Cardiac muscle cell (in vitro differentiated cells and primary cell): ENCODE data around the gene METTL15. TPM values are rescaled to one million over a fixed set of nuclear protein-coding genes. Genes with fewer than 3 reads are reported as not detected.

Experiments
- DNase-seq, 2 donors: peaks; one replicate each; pipeline versions ENCODE4 v3.0.0 to v3.0.0-alpha.2; 2010 to 2017; ENCODE audit warnings: low read depth in 1 of 2, low spot score in 1 of 2
- H3K27ac ChIP-seq: fragments of 200-600 bp; sonication (generic); 2 replicates; pipeline ENCODE4 v1.5.1; 2016
- H3K27me3 ChIP-seq: fragments of 200-600 bp; sonication (generic); 2 replicates; pipeline ENCODE4 v1.6.0; 2016; ENCODE audit warnings: control low read depth
- H3K36me3 ChIP-seq: fragments of 200-600 bp; sonication (generic); 2 replicates; pipeline ENCODE4 v1.5.1; 2016; ENCODE audit warnings: control low read depth
- H3K4me1 ChIP-seq: fragments of 200-600 bp; sonication (generic); 2 replicates; pipeline ENCODE4 v1.8.1; 2017; ENCODE audit warnings: low read depth, mild to moderate bottlenecking, mixed run types
- H3K4me3 ChIP-seq: fragments of 200-600 bp; sonication (generic); 2 replicates; pipeline ENCODE4 v1.5.1; 2016; ENCODE audit warnings: mild to moderate bottlenecking
- H3K9me3 ChIP-seq: fragments of 200-600 bp; sonication (generic); 2 replicates; pipeline ENCODE4 v1.5.1; 2017; ENCODE audit warnings: low read depth, mild to moderate bottlenecking, control low read depth
- CTCF ChIP-seq: IDR thresholded peaks from 2 replicates; pipeline ENCODE4 v1.5.1; 2012; ENCODE audit warnings: low read depth, mild to moderate bottlenecking, low read length
- polyA plus RNA-seq: library from polyadenylated mRNA; unstranded; fragments of >200 nt; fragmentation: Nextera tagmentation; extraction: Ambion mirVana; gene quantifications from 2 replicates; pipeline ENCODE4 v1.2.1, GENCODE V29; 2016
- total RNA-seq: library from RNA; depleted of rRNA; stranded (reverse); fragments of >200 nt; gene quantifications from 2 replicates; pipeline ENCODE4 v1.2.3, GENCODE V29; 2016

Gene METTL15
- total and polyA plus RNA-seq, 2 experiments from 2014 or later = 13.2 to 15.3 TPM

- H3K4me1 ChIP-seq = peaks cover 9% of the 10 kb centered on the region
- H3K27ac ChIP-seq = no peak overlapping the region
- H3K4me3 ChIP-seq = no peak overlapping the region
- H3K9me3 ChIP-seq = no peaks in the 10 kb centered on the region
- DNase-seq = no peak
- H3K36me3 ChIP-seq = no peaks in the 10 kb centered on the region
- TF ChIP-seq CTCF = no peak
- no peaks in the 10 kb centered on the region for H3K27me3 ChIP-seq
Observed at GRCh38 chr11:28232649-28233048, 124.5 kb downstream of the METTL15 start.

DNA sequence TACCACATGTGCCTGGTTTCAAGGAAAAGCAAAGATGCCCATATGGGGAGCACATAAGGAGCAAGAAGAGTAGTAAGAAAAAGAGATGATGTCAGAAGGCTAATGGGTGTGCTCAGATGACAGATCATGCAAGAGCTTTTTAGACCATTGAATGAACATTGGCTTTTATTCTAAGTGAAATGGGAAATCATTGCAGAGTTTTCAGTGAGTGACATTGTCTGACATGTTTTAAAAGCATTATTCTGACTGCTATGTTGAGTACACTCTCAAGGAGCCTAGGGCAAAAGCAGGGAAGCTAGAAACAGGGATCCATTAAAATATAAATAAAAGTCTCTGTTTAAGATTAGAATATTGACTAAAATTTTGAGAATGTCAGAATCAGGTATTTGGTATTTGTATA lies 133.6 kb downstream of the METTL15 start:
- no peak for DNase-seq
- H3K4me1 ChIP-seq = peaks cover 16% of the 10 kb centered on the region

GRCh38 chr11:28242596-28242995 lies 134.4 kb downstream of the METTL15 start:
- H3K36me3 ChIP-seq = no peaks in the 10 kb centered on the region
- peak in 1 of 2 donors; percentile 13 for DNase-seq

More for the DNA sequence above, 133.6 kb downstream of the METTL15 start:
- H3K4me3 ChIP-seq = no peak overlapping the region
- H3K27me3 ChIP-seq = no peaks in the 10 kb centered on the region
- H3K36me3 ChIP-seq = no peaks in the 10 kb centered on the region
- H3K9me3 ChIP-seq = no peaks in the 10 kb centered on the region
- no peak for TF ChIP-seq CTCF
- H3K27ac ChIP-seq = peak overlapping the region; percentile 30

DNA sequence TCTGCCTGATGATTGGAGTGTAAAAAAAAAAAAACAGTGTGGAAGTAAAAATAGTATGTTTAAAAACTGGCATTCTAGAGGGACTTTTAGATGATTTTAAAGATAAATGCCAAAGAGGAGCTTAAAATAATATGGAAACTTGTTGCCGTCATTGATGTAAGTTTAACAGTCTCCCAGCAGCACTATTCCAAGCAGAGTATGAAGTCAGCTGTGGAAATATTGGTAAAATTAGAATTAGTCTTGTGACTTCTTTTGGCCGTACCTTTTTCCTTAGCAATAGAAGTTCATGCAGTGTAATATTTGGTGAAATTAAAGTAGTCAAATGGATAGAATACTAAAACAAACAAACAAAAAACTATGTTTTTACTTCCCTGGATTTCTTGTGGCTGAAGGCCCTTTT lies 134.9 kb downstream of the METTL15 start:
- no peaks in the 10 kb centered on the region for H3K9me3 ChIP-seq
- TF ChIP-seq CTCF = no peak
- H3K4me3 ChIP-seq = no peak overlapping the region
- H3K27ac ChIP-seq = no peak overlapping the region
- no peak for DNase-seq
- H3K4me1 ChIP-seq = peaks cover 16% of the 10 kb centered on the region
- no peaks in the 10 kb centered on the region for H3K36me3 ChIP-seq
- H3K27me3 ChIP-seq = no peaks in the 10 kb centered on the region

More at GRCh38 chr11:28242596-28242995, 134.4 kb downstream of the METTL15 start:
- Histone ChIP-seq H3K9me3 (no peaks in the 10 kb centered on the region), H3K4me3 (no peak overlapping the region), H3K27me3 (no peaks in the 10 kb centered on the region), H3K27ac (no peak overlapping the region), H3K4me1 (peaks cover 16% of the 10 kb centered on the region)
- TF ChIP-seq CTCF = no peak

DNA sequence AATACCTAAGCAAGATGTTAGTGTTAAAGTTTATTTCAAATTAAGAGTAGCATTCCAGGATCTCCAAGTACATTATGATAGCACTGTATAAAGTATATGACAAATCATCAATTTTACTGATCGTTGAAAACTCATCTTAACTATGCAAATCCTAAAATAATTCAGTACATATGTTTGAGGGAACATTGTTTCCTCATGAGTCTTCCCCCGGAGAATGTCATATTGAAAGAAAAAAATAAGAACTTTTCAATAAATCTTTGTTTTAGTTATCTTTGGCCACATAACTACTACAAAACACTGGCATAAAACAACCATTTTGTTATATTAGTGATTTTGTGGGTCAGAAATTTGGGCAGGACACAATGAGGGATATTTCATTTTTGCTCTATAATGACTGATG lies 135.4 kb downstream of the METTL15 start:
- H3K4me1 ChIP-seq = peaks cover 16% of the 10 kb centered on the region
- TF ChIP-seq CTCF = no peak
- H3K27me3 ChIP-seq = no peaks in the 10 kb centered on the region
- no peaks in the 10 kb centered on the region for H3K36me3 ChIP-seq
- no peak for DNase-seq
- no peak overlapping the region for H3K27ac ChIP-seq
- H3K9me3 ChIP-seq = no peaks in the 10 kb centered on the region
- no peak overlapping the region for H3K4me3 ChIP-seq

GRCh38 chr11:28245131-28245530 lies 136.9 kb downstream of the METTL15 start:
- Histone ChIP-seq H3K27ac (no peak overlapping the region), H3K4me1 (peaks cover 16% of the 10 kb centered on the region), H3K27me3 (no peaks in the 10 kb centered on the region), H3K36me3 (no peaks in the 10 kb centered on the region), H3K4me3 (no peak overlapping the region), H3K9me3 (no peaks in the 10 kb centered on the region)
- TF ChIP-seq CTCF = no peak
- DNase-seq = no peak
